H1 (cell line): ENCODE measurements around the gene BASP1. TPM values are rescaled to one million over a fixed set of nuclear protein-coding genes. Genes with fewer than 3 reads are reported as not detected.

Source experiments
- CTCF ChIA-PET: fragments of 300-600 bp; sonication (Branson Sonifier 250); formaldehyde crosslinking; loops from one replicate; lab custom pipeline; 2021; ENCODE audit not compliant: partially characterized antibody; lab: Charles Lee
- POLR2A ChIA-PET: fragments of 300-600 bp; sonication (Branson Sonifier 250); formaldehyde crosslinking; loops from one replicate; lab custom pipeline; 2021; ENCODE audit warnings: inconsistent platforms; ENCODE audit not compliant: partially characterized antibody; lab: Charles Lee
- DNase-seq, 2 experiments: peaks; one replicate each; pipeline versions ENCODE4 v3.0.0 to v3.0.0-alpha.2; 2010 to 2022; ENCODE audit warnings: low spot score in 2 of 2, low read depth in 1 of 2, mixed read lengths in 1 of 2
- FAIRE-seq: peaks from 2 replicates; lab custom pipeline; 2011; peaks lifted over from hg19 to GRCh38; lab: Jason Lieb, UNC
- H2AFZ ChIP-seq: 2 replicates; pipeline ENCODE4 v1.8.1; 2012; ENCODE audit warnings: low read length, inconsistent platforms
- H2AK5ac ChIP-seq: 2 replicates; pipeline ENCODE4 v1.6.1; 2013; ENCODE audit warnings: low read depth, low read length
- H2BK120ac ChIP-seq: replicated peaks from 2 replicates; pipeline ENCODE3; 2013; ENCODE audit warnings: low read depth, low read length, inconsistent platforms
- H2BK12ac ChIP-seq: 2 replicates; pipeline ENCODE4 v1.6.1; 2013; ENCODE audit warnings: low read depth, low read length
- H2BK15ac ChIP-seq: 2 replicates; pipeline ENCODE4 v1.6.1; 2013; ENCODE audit warnings: low read length
- H2BK20ac ChIP-seq: 2 replicates; pipeline ENCODE4 v1.6.1; 2013; ENCODE audit warnings: low read length
- H2BK5ac ChIP-seq: 2 replicates; pipeline ENCODE4 v1.6.1; 2013; ENCODE audit warnings: low read depth, low read length
- H3K14ac ChIP-seq: 2 replicates; pipeline ENCODE4 v1.6.1; 2013; ENCODE audit warnings: inconsistent platforms; ENCODE audit not compliant: insufficient read length
- H3K18ac ChIP-seq: 2 replicates; pipeline ENCODE4 v1.6.1; 2013; ENCODE audit warnings: low read length; ENCODE audit errors: extremely low read depth
- H3K23ac ChIP-seq: 2 replicates; pipeline ENCODE4 v1.6.1; 2013; ENCODE audit warnings: inconsistent platforms; ENCODE audit not compliant: insufficient read length
- H3K23me2 ChIP-seq: 2 replicates; pipeline ENCODE4 v1.6.1; 2013; ENCODE audit warnings: low read depth, low read length
- H3K27ac ChIP-seq: 2 replicates; pipeline ENCODE4 v1.6.1; 2011; ENCODE audit warnings: low read depth, low read length, inconsistent platforms
- H3K27me3 ChIP-seq, 4 experiments: replicated peaks in 1 of 4; 1 replicate in 1 of 4; 2 replicates in 3 of 4; pipeline versions ENCODE4 v1.6.1 to v1.8.1; 2011 to 2013; ENCODE audit warnings: low read length in 3 of 4, mild to moderate bottlenecking in 3 of 4, inconsistent platforms in 2 of 4, mixed read lengths in 2 of 4, moderate library complexity in 1 of 4; ENCODE audit not compliant: control insufficient read depth in 3 of 4, insufficient read depth in 3 of 4; ENCODE audit errors: extremely low read depth in 1 of 4
- H3K36me3 ChIP-seq, 4 experiments: 2 replicates each; pipeline versions ENCODE4 v1.6.1 to v1.8.1; 2011 to 2013; ENCODE audit warnings: mild to moderate bottlenecking in 4 of 4, low read length in 3 of 4, moderate library complexity in 2 of 4, control low read depth in 1 of 4, inconsistent platforms in 1 of 4; ENCODE audit not compliant: insufficient read depth in 4 of 4, control insufficient read depth in 2 of 4
- H3K4ac ChIP-seq: replicated peaks from 2 replicates; pipeline ENCODE3; 2013; ENCODE audit warnings: low read length, low read depth, mixed read lengths, inconsistent platforms; ENCODE audit not compliant: insufficient read length
- H3K4me1 ChIP-seq, 4 experiments: replicated peaks in 1 of 4; 1 replicate in 1 of 4; 2 replicates in 3 of 4; pipeline versions ENCODE4 v1.6.1 to v1.8.1; 2011 to 2013; ENCODE audit warnings: low read length in 3 of 4, inconsistent platforms in 2 of 4, mixed read lengths in 1 of 4; ENCODE audit not compliant: insufficient read depth in 4 of 4, control insufficient read depth in 3 of 4
- H3K4me2 ChIP-seq, 2 experiments: 2 replicates each; pipeline versions ENCODE4 v1.6.1 to v1.8.1; 2011 to 2013; ENCODE audit warnings: low read depth in 2 of 2, low read length in 2 of 2, control low read depth in 1 of 2, inconsistent platforms in 1 of 2, mild to moderate bottlenecking in 1 of 2; ENCODE audit not compliant: insufficient read depth in 1 of 2
- H3K4me3 ChIP-seq, 4 experiments: fragments of 200-600, 300-600 bp in 1 of 4; sonication (generic), shearing (Covaris generic), sonication (Bioruptor Twin) in 1 of 4; 2 replicates each; pipeline versions ENCODE4 v1.5.1 to v1.8.1; 2011 to 2016; ENCODE audit warnings: low read length in 4 of 4, low read depth in 3 of 4, control low read depth in 2 of 4, inconsistent platforms in 2 of 4, mild to moderate bottlenecking in 2 of 4, mixed read lengths in 1 of 4, moderate library complexity in 1 of 4; ENCODE audit not compliant: insufficient read depth in 2 of 4; ENCODE audit errors: extremely low read depth in 1 of 4
- H3K56ac ChIP-seq: replicated peaks from 2 replicates; pipeline ENCODE3; 2013; ENCODE audit warnings: low read depth, mild to moderate bottlenecking, mixed read lengths, low read length, inconsistent platforms; ENCODE audit not compliant: insufficient read length
- H3K79me1 ChIP-seq: 2 replicates; pipeline ENCODE4 v1.6.1; 2013; ENCODE audit warnings: low read depth, low read length, control low read depth
- H3K79me2 ChIP-seq, 2 experiments: 2 replicates each; pipeline versions ENCODE4 v1.6.1 to v1.8.1; 2012 to 2013; ENCODE audit warnings: low read length in 2 of 2, mild to moderate bottlenecking in 2 of 2, inconsistent platforms in 1 of 2; ENCODE audit not compliant: insufficient read depth in 2 of 2, control insufficient read depth in 1 of 2
- H3K9ac ChIP-seq, 4 experiments: replicated peaks in 1 of 4; 1 replicate in 1 of 4; 2 replicates in 3 of 4; pipeline versions ENCODE4 v1.6.1 to v1.8.1; 2011 to 2013; ENCODE audit warnings: low read depth in 3 of 4, low read length in 3 of 4, control low read depth in 2 of 4, mild to moderate bottlenecking in 2 of 4, moderate library complexity in 2 of 4, inconsistent platforms in 1 of 4; ENCODE audit errors: extremely low read depth in 1 of 4
- H3K9me3 ChIP-seq, 2 experiments: 2 replicates each; pipeline versions ENCODE4 v1.6.1 to v1.8.1; 2012 to 2013; ENCODE audit warnings: mild to moderate bottlenecking in 2 of 2, moderate library complexity in 2 of 2, control low read depth in 1 of 2, inconsistent platforms in 1 of 2, low read depth in 1 of 2, low read length in 1 of 2, mixed read lengths in 1 of 2; ENCODE audit not compliant: insufficient read depth in 2 of 2
- H4K20me1 ChIP-seq, 2 experiments: replicated peaks in 1 of 2; 2 replicates each; pipeline versions ENCODE3 to v1.8.1; 2011 to 2013; ENCODE audit warnings: inconsistent platforms in 2 of 2, low read length in 2 of 2, mild to moderate bottlenecking in 1 of 2; ENCODE audit not compliant: insufficient read depth in 2 of 2, control insufficient read depth in 1 of 2
- H4K5ac ChIP-seq: 2 replicates; pipeline ENCODE4 v1.6.1; 2013; ENCODE audit warnings: low read length, low read depth, mixed read lengths, inconsistent platforms; ENCODE audit not compliant: insufficient read length
- H4K8ac ChIP-seq: 2 replicates; pipeline ENCODE4 v1.8.0; 2013; ENCODE audit warnings: mild to moderate bottlenecking, moderate library complexity, low read length, inconsistent platforms; ENCODE audit not compliant: insufficient read depth; ENCODE audit errors: extremely low read depth
- H4K91ac ChIP-seq: replicated peaks from 2 replicates; pipeline ENCODE3; 2013; ENCODE audit warnings: low read length, mixed read lengths, inconsistent platforms; ENCODE audit not compliant: insufficient read length
- CREB1 ChIP-seq: IDR thresholded peaks from 2 replicates; pipeline ENCODE4 v1.6.1; 2012; ENCODE audit warnings: inconsistent platforms
- GABPA ChIP-seq: IDR thresholded peaks from 2 replicates; pipeline ENCODE4 v1.6.1; 2011; ENCODE audit warnings: mild to moderate bottlenecking, low read length, moderate library complexity, borderline replicate concordance; ENCODE audit not compliant: insufficient read depth
- KDM4A ChIP-seq: IDR thresholded peaks from one replicate; pipeline ENCODE4 v1.7.1; 2012; ENCODE audit warnings: low read depth, mild to moderate bottlenecking, moderate library complexity, low read length, inconsistent platforms; ENCODE audit not compliant: severe bottlenecking
- POLR2A ChIP-seq, 2 experiments: IDR thresholded peaks; 1 replicate in 1 of 2; 2 replicates in 1 of 2; pipeline ENCODE4 v1.6.1; 2011; ENCODE audit warnings: low read depth in 2 of 2, low read length in 2 of 2, mild to moderate bottlenecking in 2 of 2; ENCODE audit errors: control extremely low read depth in 1 of 2
- POU5F1 ChIP-seq: IDR thresholded peaks from 2 replicates; pipeline ENCODE4 v1.6.1; 2011; ENCODE audit warnings: low read depth, mild to moderate bottlenecking, low read length, moderate library complexity
- RAD21 ChIP-seq, 2 experiments: IDR thresholded peaks in 1 of 2; conservative IDR thresholded peaks in 1 of 2; 2 replicates each; pipeline ENCODE4 v1.6.1; 2011; ENCODE audit warnings: low read depth in 2 of 2, low read length in 2 of 2, improper control_type of control experiment in 1 of 2, inconsistent platforms in 1 of 2, mild to moderate bottlenecking in 1 of 2, moderate library complexity in 1 of 2
- RNF2 ChIP-seq: fragments of 200-900, 300-1000 bp; sonication (generic); IDR thresholded peaks from 2 replicates; pipeline ENCODE4 v1.7.1; 2016; ENCODE audit warnings: borderline replicate concordance, low read depth, mild to moderate bottlenecking, antibody characterized with exemption, low read length; ENCODE audit not compliant: poor library complexity, severe bottlenecking; ENCODE audit errors: missing control alignments
- RXRA ChIP-seq: IDR thresholded peaks from 2 replicates; pipeline ENCODE4 v1.6.1; 2011; ENCODE audit warnings: low read depth, mild to moderate bottlenecking, low read length, moderate library complexity; ENCODE audit not compliant: insufficient read depth
- SAP30 ChIP-seq: fragments of 300-600 bp; sonication (generic); IDR thresholded peaks from 2 replicates; pipeline ENCODE4 v1.7.1; 2012; ENCODE audit warnings: low read length, moderate library complexity, mild to moderate bottlenecking, inconsistent platforms; ENCODE audit not compliant: insufficient read depth, insufficient replicate concordance
- SP1 ChIP-seq: IDR thresholded peaks from 2 replicates; pipeline ENCODE4 v1.6.1; 2011; ENCODE audit warnings: low read depth, low read length
- SRF ChIP-seq: IDR thresholded peaks from 2 replicates; pipeline ENCODE4 v1.6.1; 2011; ENCODE audit warnings: mild to moderate bottlenecking, low read depth, low read length, moderate library complexity
- TBP ChIP-seq: IDR thresholded peaks from 2 replicates; pipeline ENCODE4 v1.6.1; 2011; ENCODE audit warnings: low read depth, low read length, improper control_type of control experiment
- TCF12 ChIP-seq: IDR thresholded peaks from 2 replicates; pipeline ENCODE4 v1.6.1; 2011; ENCODE audit warnings: low read depth, mild to moderate bottlenecking, low read length
- TEAD4 ChIP-seq: IDR thresholded peaks from 2 replicates; pipeline ENCODE4 v1.6.1; 2012; ENCODE audit warnings: low read depth, low read length, inconsistent platforms, mixed read lengths
- YY1 ChIP-seq: IDR thresholded peaks from 2 replicates; pipeline ENCODE4 v1.6.1; 2011; ENCODE audit warnings: low read depth, mild to moderate bottlenecking, low read length
- WGBS, 2 experiments: shearing (Covaris generic) in 1 of 2; methylation state at CpG; one replicate each; pipeline versions ENCODE4 v1.1.6 to v1.1.7; 2013 to 2015; ENCODE audit warnings: low lambda C conversion rate in 2 of 2, mixed read lengths in 2 of 2, inconsistent platforms in 1 of 2, low coverage in 1 of 2, missing lambda C conversion rate in 1 of 2; ENCODE audit not compliant: insufficient replicate concordance in 2 of 2, insufficient coverage in 1 of 2, insufficient read length in 1 of 2; ENCODE audit errors: extremely low coverage in 1 of 2, missing lambda C conversion rate in 1 of 2; 5-methylcytosine and 5-hydroxymethylcytosine counted together
- polyA plus RNA-seq, 7 experiments: library from polyadenylated mRNA; depleted of rRNA in 3 of 7; stranded (reverse) in 5 of 7; unstranded in 2 of 7; fragments of >200 nt in 5 of 7; fragments of 200-250 nt in 2 of 7; gene quantifications; 1 replicate in 5 of 7; 2 replicates in 1 of 7; 4 replicates in 1 of 7; pipeline versions ENCODE4 v1.2.1 to v1.2.3, GENCODE V29; 2011 to 2013; ENCODE audit warnings: missing spikeins in 2 of 7, mixed read lengths in 2 of 7
- total RNA-seq: library from RNA; stranded (reverse); fragmentation: NEBNext Ultra II Directional; extraction: Animal tissue kit (Norgen Biotek cat#: 25700); gene quantifications from 2 replicates; pipeline ENCODE4 v1.2.1, GENCODE V29; 2021

BASP1 gene
- total and polyA plus RNA-seq, 2 of the 8 experiments (the other 6 are each of a cell fraction or from before 2014, with no cell fraction given): 95.2 to 104 TPM

GRCh38 chr5:17265041-17265440 lies 47.6 kb downstream of the BASP1 start:
- H3K79me2 ChIP-seq: peaks cover 0 to 91% of the 10 kb centered on the region in 2 experiments; a peak in 2 of 4 replicates
- H3K56ac ChIP-seq: no peak overlapping the region
- peaks cover 6% of the 10 kb centered on the region for H3K79me1 ChIP-seq
- no peak overlapping the region for H4K91ac ChIP-seq
- no peaks in the 10 kb centered on the region for H3K23me2 ChIP-seq
- POLR2A ChIA-PET: no interaction called here
- peaks cover 0 to 7% (median 1%) of the 10 kb centered on the region in 4 experiments; a peak in 3 of 7 replicates for H3K4me1 ChIP-seq
- CTCF ChIA-PET: no interaction called here
- no peak for FAIRE-seq
- H3K27me3 ChIP-seq: no peaks in the 10 kb centered on the region
- H3K4me2 ChIP-seq: no peak overlapping the region
- no peak overlapping the region for H3K18ac ChIP-seq
- no peak overlapping the region for H2BK5ac ChIP-seq
- H2AK5ac ChIP-seq: no peak overlapping the region
- TF ChIP-seq RAD21 (IDR thresholded peaks at IDR 0.05 in 1 of 2, conservative IDR thresholded peaks at IDR 0.05 in 1 of 2; ENCODE audit: low read depth in 2 of 2, low read length in 2 of 2) (no peak), GABPA (no peak), POLR2A (IDR thresholded peaks at IDR 0.05; ENCODE audit: control extremely low read depth in 1 of 2, low read depth in 2 of 2, low read length in 2 of 2) (no peak), TCF12 (no peak), YY1 (no peak), SAP30 (no peak), TBP (no peak), POU5F1 (no peak), RNF2 (no peak), SRF (no peak), TEAD4 (no peak), RXRA (no peak), KDM4A (no peak), SP1 (no peak), CREB1 (no peak)
- TF ChIP-seq, all 59 proteins: peak for 0
- no peak overlapping the region for H2BK12ac ChIP-seq
- no peak for DNase-seq
- no peak overlapping the region for H3K14ac ChIP-seq
- no peak overlapping the region for H2BK120ac ChIP-seq
- no peaks in the 10 kb centered on the region; a peak in 1 of 8 replicates for H3K36me3 ChIP-seq
- H3K4ac ChIP-seq: no peak overlapping the region
- no peak overlapping the region for H2BK20ac ChIP-seq
- H2BK15ac ChIP-seq: no peak overlapping the region
- 99% methylated on average over 2 of the region's 2 CpGs; no CpG with 5 or more reads in 1 of the 2 experiments for WGBS, 2 experiments
- H3K23ac ChIP-seq: no peak overlapping the region
- peaks cover 0 to 5% of the 10 kb centered on the region in 2 experiments for H4K20me1 ChIP-seq
- H3K4me3 ChIP-seq: no peak overlapping the region
- no peak overlapping the region for H4K5ac ChIP-seq
- no peaks in the 10 kb centered on the region for H3K9me3 ChIP-seq
- H3K27ac ChIP-seq: no peak overlapping the region
- no peak overlapping the region for H4K8ac ChIP-seq
- no peak overlapping the region for H2AFZ ChIP-seq
- H3K9ac ChIP-seq: no peak overlapping the region
